Stimulated activated CD4-positive, alpha-beta T cell treated with anti-CD3 and anti-CD28 coated beads, Interleukin-4, amount 100 ng/mL, for 24 hours (primary cell): ENCODE data around the gene SORBS1.

Experiments
- DNase-seq: peaks from one replicate; pipeline ENCODE4 v3.0.0-alpha.2; 2020

Gene SORBS1

GRCh38 chr10:95429639-95430038 is 131.5 kb downstream of the SORBS1 start:
- DNase-seq, result no peak

- no peak for DNase-seq
Measured at GRCh38 chr10:95428701-95429100, 132.5 kb downstream of the SORBS1 start.

- no peak for DNase-seq
Measured at GRCh38 chr10:95426482-95426881, 134.7 kb downstream of the SORBS1 start.

GRCh38 chr10:95425592-95426465 is 135.3 kb downstream of the SORBS1 start:
- no peak for DNase-seq

GRCh38 chr10:95423164-95424005 is 137.8 kb downstream of the SORBS1 start:
- no peak for DNase-seq

GRCh38 chr10:95422233-95422632 is 138.9 kb downstream of the SORBS1 start:
- DNase-seq, result no peak

GRCh38 chr10:95421782-95422181 is 139.4 kb downstream of the SORBS1 start:
- DNase-seq, result no peak

- no peak for DNase-seq
Measured at GRCh38 chr10:95419399-95419798, 141.8 kb downstream of the SORBS1 start.

GRCh38 chr10:95416973-95417372 is 144.2 kb downstream of the SORBS1 start:
- no peak for DNase-seq

GRCh38 chr10:95416270-95416669 is 144.9 kb downstream of the SORBS1 start:
- DNase-seq, result no peak

GRCh38 chr10:95415621-95416031 is 145.5 kb downstream of the SORBS1 start:
- no peak for DNase-seq

GRCh38 chr10:95414844-95415485 is 146.2 kb downstream of the SORBS1 start:
- no peak for DNase-seq

- DNase-seq, result no peak
Measured at GRCh38 chr10:95414016-95414830, 146.9 kb downstream of the SORBS1 start.

GRCh38 chr10:95413588-95413987 is 147.6 kb downstream of the SORBS1 start:
- no peak for DNase-seq

- no peak for DNase-seq
Measured at GRCh38 chr10:95411635-95412034, 149.5 kb downstream of the SORBS1 start.

GRCh38 chr10:95408983-95409873 is 151.9 kb downstream of the SORBS1 start:
- DNase-seq, result no peak

GRCh38 chr10:95408148-95408960 is 152.8 kb downstream of the SORBS1 start:
- DNase-seq, result no peak

GRCh38 chr10:95407546-95407945 is 153.6 kb downstream of the SORBS1 start:
- DNase-seq, result no peak

GRCh38 chr10:95406651-95407280 is 154.4 kb downstream of the SORBS1 start:
- DNase-seq, result no peak

GRCh38 chr10:95405655-95406054 is 155.5 kb downstream of the SORBS1 start:
- no peak for DNase-seq
